Body of pancreas (tissue), 4 donors: ENCODE results near the gene ZNF276. TPM values are rescaled to one million over a fixed set of nuclear protein-coding genes. Genes with fewer than 3 reads are reported as not detected.

Source experiments
- ATAC-seq: fragments of 150-250 bp; one replicate; pipeline ENCODE4 v1.9.1; 2016
- DNase-seq, 4 donors: peaks; one replicate each; pipeline ENCODE4 v3.0.0-alpha.2; 2019
- H3K27ac ChIP-seq, 4 donors: fragments of 200-600 bp; sonication (generic); 1 replicate in 3 of 4; 2 replicates in 1 of 4; pipeline versions ENCODE4 v1.5.1 to v1.6.1; 2016 to 2019; ENCODE audit warnings: mild to moderate bottlenecking in 1 of 4, mixed read lengths in 1 of 4, moderate library complexity in 1 of 4
- H3K27me3 ChIP-seq, 2 donors: fragments of 200-600 bp; sonication (generic); one replicate each; pipeline ENCODE4 v1.6.0; 2016; ENCODE audit warnings: mild to moderate bottlenecking in 1 of 2
- H3K36me3 ChIP-seq, 2 donors: fragments of 200-600 bp; sonication (generic); replicated peaks in 1 of 2; 2 replicates each; pipeline ENCODE4 v1.5.1; 2016; ENCODE audit warnings: low read depth in 2 of 2; ENCODE audit not compliant: insufficient read depth in 1 of 2
- H3K4me1 ChIP-seq: fragments of 200-600 bp; sonication (generic); one replicate; pipeline ENCODE4 v1.6.0; 2016
- H3K4me3 ChIP-seq, 2 donors: fragments of 200-600 bp; sonication (generic); 1 replicate in 1 of 2; 2 replicates in 1 of 2; pipeline ENCODE4 v1.5.1; 2016 to 2019
- H3K9me3 ChIP-seq, 3 donors: fragments of 200-600 bp; sonication (generic); 1 replicate in 2 of 3; 2 replicates in 1 of 3; pipeline ENCODE4 v1.5.1; 2016
- CTCF ChIP-seq, 7 experiments: fragments of 450-650 bp in 4 of 7; fragments of 200-600 bp in 3 of 7; sonication (generic) in 3 of 7; IDR thresholded peaks; one replicate each; pipeline ENCODE4 v1.5.1; 2016 to 2019; ENCODE audit warnings: antibody characterized with exemption in 7 of 7
- POLR2A ChIP-seq, 3 donors: fragments of 450-650 bp; IDR thresholded peaks; one replicate each; pipeline ENCODE4 v1.6.1; 2016; ENCODE audit warnings: antibody characterized with exemption in 3 of 3, mild to moderate bottlenecking in 2 of 3
- WGBS, 2 donors: methylation state at CpG; one replicate each; pipeline ENCODE4 v1.1.5; 2017; 5-methylcytosine and 5-hydroxymethylcytosine counted together
- intact Hi-C: fragments of 100-400 bp; cut with DNase I; formaldehyde crosslinking; loops from one replicate; pipeline ENCODE4 v1.15.1; 2023
- total RNA-seq, 2 donors: library from RNA; depleted of rRNA; stranded (reverse); fragments of >200 nt; gene quantifications; one replicate each; pipeline ENCODE4 v1.1.0, GENCODE V29; 2016

Gene ZNF276
- total RNA-seq, 2 donors from 2014 or later, result 20.8 to 41.2 TPM

GRCh38 chr16:89785523-89786155 is 64.3 kb downstream of the ZNF276 start:
- DNase-seq (peak in 2 of 4 donors; percentile 10 to 16), ATAC-seq (no peak)
- H3K9me3 ChIP-seq, result no peaks in the 10 kb centered on the region
- no peak overlapping the region for H3K27ac ChIP-seq
- no peaks in the 10 kb centered on the region for H3K4me1 ChIP-seq
- H3K4me3 ChIP-seq, result no peak overlapping the region
- H3K27me3 ChIP-seq, result no peaks in the 10 kb centered on the region
- WGBS, 2 donors, result 89 to 91% methylated on average over 10 to 11 of the region's 11 CpGs
- H3K36me3 ChIP-seq, result no peaks in the 10 kb centered on the region
- intact Hi-C loops, result no loop called here
- TF ChIP-seq POLR2A (IDR thresholded peaks at IDR 0.05), result no peak
- no peak for TF ChIP-seq CTCF (IDR thresholded peaks at IDR 0.05)

- intact Hi-C loops, result no loop called here
- Histone ChIP-seq H3K27ac (no peak overlapping the region), H3K9me3 (no peaks in the 10 kb centered on the region), H3K27me3 (no peaks in the 10 kb centered on the region), H3K4me1 (no peaks in the 10 kb centered on the region), H3K36me3 (no peaks in the 10 kb centered on the region), H3K4me3 (no peak overlapping the region)
- DNase-seq (peak in 1 of 4 donors; percentile 6), ATAC-seq (no peak)
- WGBS, 2 donors, result 87 to 88% methylated on average over 16 to 21 of the region's 21 CpGs
- no peak for TF ChIP-seq CTCF (IDR thresholded peaks at IDR 0.05)
- TF ChIP-seq POLR2A (IDR thresholded peaks at IDR 0.05), result no peak
Measured at GRCh38 chr16:89786474-89787364, 65.4 kb downstream of the ZNF276 start.

GRCh38 chr16:89787365-89787805 is 66.0 kb downstream of the ZNF276 start:
- Histone ChIP-seq H3K4me1 (no peaks in the 10 kb centered on the region), H3K27me3 (no peaks in the 10 kb centered on the region), H3K36me3 (no peaks in the 10 kb centered on the region), H3K9me3 (no peaks in the 10 kb centered on the region), H3K27ac (no peak overlapping the region), H3K4me3 (no peak overlapping the region)
- DNase-seq (no peak), ATAC-seq (no peak)
- intact Hi-C loops, result no loop called here
- no peak for TF ChIP-seq POLR2A (IDR thresholded peaks at IDR 0.05)
- TF ChIP-seq CTCF (IDR thresholded peaks at IDR 0.05), result no peak
- 91 to 93% methylated on average over 9 of the region's 9 CpGs for WGBS, 2 donors

Other genes starting within 250 kb of the ZNF276 start
- gene ANKRD11, start 231.0 kb upstream of the ZNF276 start, total RNA-seq, result 10 to 100 TPM; 52.1 to 97.9 TPM
- gene SPG7, start 213.1 kb upstream of the ZNF276 start, total RNA-seq, result 100 to 1,000 TPM; 107 to 152 TPM
- gene RPL13, start 160.9 kb upstream of the ZNF276 start, total RNA-seq, result 1,000 to 10,000 TPM; 3,820 to 5,570 TPM
- gene CPNE7, start 145.8 kb upstream of the ZNF276 start, total RNA-seq, result 1 to 10 TPM in 1 of 2 donors, not detected in 1; 2.1 TPM
- gene DPEP1, start 107.9 kb upstream of the ZNF276 start, total RNA-seq, result 100 to 1,000 TPM; 116 to 147 TPM
- 10 to 100 TPM; 37.6 to 65.9 TPM for gene CHMP1A, start 63.8 kb upstream of the ZNF276 start, total RNA-seq
- gene SPATA33, start 63.7 kb upstream of the ZNF276 start, total RNA-seq, result 1 to 10 TPM; 3.6 to 7.9 TPM
- gene CDK10, start 34.8 kb upstream of the ZNF276 start, total RNA-seq, result 100 to 1,000 TPM in 1 of 2 donors, 10 to 100 TPM in 1; 47.5 to 105 TPM
- gene SPATA2L, start 19.8 kb upstream of the ZNF276 start, total RNA-seq, result 10 to 100 TPM; 15.8 to 48.1 TPM
- gene VPS9D1, start 639 bp upstream of the ZNF276 start, total RNA-seq, result 10 to 100 TPM in 1 of 2 donors, 1 to 10 TPM in 1; 3.6 to 24.7 TPM
- gene FANCA, start 95.1 kb downstream of the ZNF276 start, total RNA-seq, result 1 to 10 TPM; 2.1 to 4.6 TPM
- gene SPIRE2, start 106.9 kb downstream of the ZNF276 start, total RNA-seq, result 1 to 10 TPM; 7.3 to 7.6 TPM
- gene TCF25, start 152.1 kb downstream of the ZNF276 start, total RNA-seq, result 100 to 1,000 TPM in 1 of 2 donors, 10 to 100 TPM in 1; 74.2 to 258 TPM
- gene MC1R, start 197.3 kb downstream of the ZNF276 start, total RNA-seq, result 1 to 10 TPM; 3.6 TPM
- 1 to 10 TPM in 1 of 2 donors, not detected in 1; 2.9 TPM for gene TUBB3, start 201.8 kb downstream of the ZNF276 start, total RNA-seq
- 10 to 100 TPM; 51.6 to 80.8 TPM for gene DEF8, start 227.2 kb downstream of the ZNF276 start, total RNA-seq